ENCODE data around the gene IDE. TPM values are rescaled to one million over a fixed set of nuclear protein-coding genes. Genes with fewer than 3 reads are reported as not detected.

The IDE gene
- polyA plus RNA-seq, 3 donors: 10.7 to 21.8 (median 15.6) TPM

DNA sequence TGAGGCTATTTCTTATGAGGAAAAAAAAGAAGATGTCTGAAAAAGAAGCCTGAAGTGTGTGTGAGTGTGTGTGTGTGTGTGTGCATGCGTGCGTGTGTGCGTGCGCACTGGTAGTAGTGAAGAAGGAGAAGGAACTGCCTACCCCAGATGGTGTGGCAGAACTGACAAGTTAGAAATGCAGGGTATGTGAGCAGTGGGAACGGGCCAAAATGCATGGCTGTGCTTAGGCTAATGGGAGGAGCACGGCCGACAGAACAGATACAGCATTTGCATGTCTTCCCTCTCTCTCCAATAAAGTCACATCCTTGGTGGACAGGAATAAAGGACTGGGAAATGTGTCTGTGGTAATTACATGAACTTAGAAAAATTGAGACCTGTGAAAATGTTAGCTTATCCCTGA lies 94.3 kb downstream of the IDE start:
- Mint-ChIP-seq H3K27me3 (ENCODE audit: low read depth in 3 of 3) (no peaks in the 10 kb centered on the region), H3K4me1 (no peaks in the 10 kb centered on the region), H3K27ac (peak overlapping the region in 1 of 7 donors; percentile 64), H3K9me3 (peaks cover 0 to 1% (median 0%) of the 10 kb centered on the region in 7 donors), H3K4me3 (no peak overlapping the region), H3K36me3 (peaks cover 64 to 91% of the 10 kb centered on the region in 2 donors)
- Histone ChIP-seq H2AFZ (ENCODE audit: insufficient read depth, low read depth, low read length, poor library complexity, severe bottlenecking) (no peak overlapping the region), H3K4me2 (replicated peaks; ENCODE audit: extremely low read depth, low read length, poor library complexity, severe bottlenecking) (no peak overlapping the region), H3K4me1 (ENCODE audit: control insufficient read depth in 1 of 2, insufficient read depth in 2 of 2, low read length in 2 of 2) (no peaks in the 10 kb centered on the region), H4K20me1 (ENCODE audit: insufficient read depth, low read length) (no peaks in the 10 kb centered on the region), H3K27ac (ENCODE audit: low read depth in 1 of 2, low read length in 2 of 2) (no peak overlapping the region), H3K9ac (ENCODE audit: insufficient read depth, low read length, poor library complexity, severe bottlenecking) (no peak overlapping the region), H3K79me2 (ENCODE audit: insufficient read depth, low read length) (no peaks in the 10 kb centered on the region), H3K36me3 (replicated peaks in 1 of 2; ENCODE audit: control insufficient read depth in 1 of 2, insufficient read depth in 2 of 2, low read length in 2 of 2) (peaks cover 71 to 90% of the 10 kb centered on the region in 2 donors), H3K4me3 (replicated peaks in 1 of 3; ENCODE audit: low read depth in 2 of 3, low read length in 3 of 3) (no peak overlapping the region), H3K9me3 (replicated peaks in 1 of 2; ENCODE audit: control insufficient read depth in 1 of 2, insufficient read depth in 1 of 2, low read length in 2 of 2) (no peaks in the 10 kb centered on the region), H3K27me3 (ENCODE audit: control insufficient read depth in 2 of 2, insufficient read depth in 2 of 2, low read length in 2 of 2) (no peaks in the 10 kb centered on the region)
- WGBS (ENCODE audit: insufficient coverage): 92% methylated on average over 4 of the region's 7 CpGs
- DNase-seq: no peak
- intact Hi-C loops (cut with micrococcal nuclease): no loop called here
- TF ChIP-seq, protein P1, sequence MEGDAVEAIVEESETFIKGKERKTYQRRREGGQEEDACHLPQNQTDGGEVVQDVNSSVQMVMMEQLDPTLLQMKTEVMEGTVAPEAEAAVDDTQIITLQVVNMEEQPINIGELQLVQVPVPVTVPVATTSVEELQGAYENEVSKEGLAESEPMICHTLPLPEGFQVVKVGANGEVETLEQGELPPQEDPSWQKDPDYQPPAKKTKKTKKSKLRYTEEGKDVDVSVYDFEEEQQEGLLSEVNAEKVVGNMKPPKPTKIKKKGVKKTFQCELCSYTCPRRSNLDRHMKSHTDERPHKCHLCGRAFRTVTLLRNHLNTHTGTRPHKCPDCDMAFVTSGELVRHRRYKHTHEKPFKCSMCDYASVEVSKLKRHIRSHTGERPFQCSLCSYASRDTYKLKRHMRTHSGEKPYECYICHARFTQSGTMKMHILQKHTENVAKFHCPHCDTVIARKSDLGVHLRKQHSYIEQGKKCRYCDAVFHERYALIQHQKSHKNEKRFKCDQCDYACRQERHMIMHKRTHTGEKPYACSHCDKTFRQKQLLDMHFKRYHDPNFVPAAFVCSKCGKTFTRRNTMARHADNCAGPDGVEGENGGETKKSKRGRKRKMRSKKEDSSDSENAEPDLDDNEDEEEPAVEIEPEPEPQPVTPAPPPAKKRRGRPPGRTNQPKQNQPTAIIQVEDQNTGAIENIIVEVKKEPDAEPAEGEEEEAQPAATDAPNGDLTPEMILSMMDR (IDR thresholded peaks at IDR 0.05): no peak

DNA sequence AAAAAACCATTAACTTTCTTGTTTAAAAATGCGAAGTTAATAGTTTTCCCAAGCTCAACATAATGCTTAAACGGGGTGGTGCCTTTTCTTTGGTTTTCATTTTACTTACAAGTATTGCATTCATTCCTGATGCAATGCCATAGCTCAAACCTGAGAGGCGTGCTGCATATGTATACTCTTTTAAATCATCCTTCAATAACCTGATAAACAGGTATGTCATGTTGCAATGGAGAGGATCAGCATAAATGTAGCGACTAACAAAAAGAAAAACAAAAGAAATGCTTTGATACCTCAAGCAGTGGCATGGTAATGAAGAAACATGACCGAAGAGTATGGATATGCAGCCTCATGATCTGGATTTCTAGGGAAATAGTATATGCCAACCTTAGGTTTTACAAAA lies 95.4 kb downstream of the IDE start:
- no peak for DNase-seq
- Histone ChIP-seq H2AFZ (ENCODE audit: insufficient read depth, low read depth, low read length, poor library complexity, severe bottlenecking) (no peak overlapping the region), H3K4me2 (replicated peaks; ENCODE audit: extremely low read depth, low read length, poor library complexity, severe bottlenecking) (no peak overlapping the region), H3K27me3 (ENCODE audit: control insufficient read depth in 2 of 2, insufficient read depth in 2 of 2, low read length in 2 of 2) (no peaks in the 10 kb centered on the region), H3K9ac (ENCODE audit: insufficient read depth, low read length, poor library complexity, severe bottlenecking) (no peak overlapping the region), H3K4me3 (replicated peaks in 1 of 3; ENCODE audit: low read depth in 2 of 3, low read length in 3 of 3) (no peak overlapping the region), H3K9me3 (replicated peaks in 1 of 2; ENCODE audit: control insufficient read depth in 1 of 2, insufficient read depth in 1 of 2, low read length in 2 of 2) (no peaks in the 10 kb centered on the region), H3K27ac (ENCODE audit: low read depth in 1 of 2, low read length in 2 of 2) (no peak overlapping the region), H3K36me3 (replicated peaks in 1 of 2; ENCODE audit: control insufficient read depth in 1 of 2, insufficient read depth in 2 of 2, low read length in 2 of 2) (peaks cover 65 to 89% of the 10 kb centered on the region in 2 donors), H4K20me1 (ENCODE audit: insufficient read depth, low read length) (no peaks in the 10 kb centered on the region), H3K4me1 (ENCODE audit: control insufficient read depth in 1 of 2, insufficient read depth in 2 of 2, low read length in 2 of 2) (no peaks in the 10 kb centered on the region), H3K79me2 (ENCODE audit: insufficient read depth, low read length) (no peaks in the 10 kb centered on the region)
- H3K4me3 Mint-ChIP-seq: no peak overlapping the region
- TF ChIP-seq, protein P1 (IDR thresholded peaks at IDR 0.05): no peak
- WGBS (ENCODE audit: insufficient coverage): 100% methylated on average over 1 of the region's 5 CpGs
- no peaks in the 10 kb centered on the region for H3K4me1 Mint-ChIP-seq
- H3K9me3 Mint-ChIP-seq: peaks cover 0 to 1% (median 0%) of the 10 kb centered on the region in 7 donors
- H3K27ac Mint-ChIP-seq: no peak overlapping the region
- H3K27me3 Mint-ChIP-seq (ENCODE audit: low read depth in 3 of 3): no peaks in the 10 kb centered on the region
- intact Hi-C loops (cut with micrococcal nuclease): no loop called here
- peaks cover 58 to 90% of the 10 kb centered on the region in 2 donors for H3K36me3 Mint-ChIP-seq

Measured in CD14-positive monocyte (primary cell).